ENCODE measurements around the gene APOBEC2. TPM values are rescaled to one million over a fixed set of nuclear protein-coding genes. Genes with fewer than 3 reads are reported as not detected.

APOBEC2 gene
- total RNA-seq, 1 donor from 2014 or later, result not detected

- H2AFZ ChIP-seq (replicated peaks), result no peak overlapping the region
- H3K4me1 ChIP-seq, result no peaks in the 10 kb centered on the region
- Mint-ChIP-seq H3K9me3 (no peaks in the 10 kb centered on the region), H3K4me3 (no peak overlapping the region), H3K4me1 (peaks cover 2% of the 10 kb centered on the region), H3K27ac (no peak overlapping the region), H3K36me3 (peaks cover 26% of the 10 kb centered on the region), H3K27me3 (ENCODE audit: insufficient read depth, low read depth) (no peaks in the 10 kb centered on the region)
- no peak overlapping the region for H3K4me3 ChIP-seq
- H3K9ac ChIP-seq, result no peak overlapping the region
- H3K4me2 ChIP-seq, result no peak overlapping the region
- peaks cover 4% of the 10 kb centered on the region for H3K79me2 ChIP-seq (ENCODE audit: low read depth)
- no peak overlapping the region for H3K27ac ChIP-seq
- H3K27me3 ChIP-seq, result no peaks in the 10 kb centered on the region
- H3K36me3 ChIP-seq, result peaks cover 4% of the 10 kb centered on the region
- no peaks in the 10 kb centered on the region for H4K20me1 ChIP-seq (ENCODE audit: low read depth)
- TF ChIP-seq EZH2phosphoT487 (IDR thresholded peaks at IDR 0.05) (no peak), EZH2 (IDR thresholded peaks at IDR 0.05) (no peak)
- TF ChIP-seq, protein P1, sequence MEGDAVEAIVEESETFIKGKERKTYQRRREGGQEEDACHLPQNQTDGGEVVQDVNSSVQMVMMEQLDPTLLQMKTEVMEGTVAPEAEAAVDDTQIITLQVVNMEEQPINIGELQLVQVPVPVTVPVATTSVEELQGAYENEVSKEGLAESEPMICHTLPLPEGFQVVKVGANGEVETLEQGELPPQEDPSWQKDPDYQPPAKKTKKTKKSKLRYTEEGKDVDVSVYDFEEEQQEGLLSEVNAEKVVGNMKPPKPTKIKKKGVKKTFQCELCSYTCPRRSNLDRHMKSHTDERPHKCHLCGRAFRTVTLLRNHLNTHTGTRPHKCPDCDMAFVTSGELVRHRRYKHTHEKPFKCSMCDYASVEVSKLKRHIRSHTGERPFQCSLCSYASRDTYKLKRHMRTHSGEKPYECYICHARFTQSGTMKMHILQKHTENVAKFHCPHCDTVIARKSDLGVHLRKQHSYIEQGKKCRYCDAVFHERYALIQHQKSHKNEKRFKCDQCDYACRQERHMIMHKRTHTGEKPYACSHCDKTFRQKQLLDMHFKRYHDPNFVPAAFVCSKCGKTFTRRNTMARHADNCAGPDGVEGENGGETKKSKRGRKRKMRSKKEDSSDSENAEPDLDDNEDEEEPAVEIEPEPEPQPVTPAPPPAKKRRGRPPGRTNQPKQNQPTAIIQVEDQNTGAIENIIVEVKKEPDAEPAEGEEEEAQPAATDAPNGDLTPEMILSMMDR (IDR thresholded peaks at IDR 0.05), result no peak
- no peaks in the 10 kb centered on the region for H3K9me3 ChIP-seq (ENCODE audit: low read depth)
- DNase-seq (ENCODE audit: low spot score), result no peak
- H3F3A ChIP-seq (ENCODE audit: low read depth), result peaks cover 10% of the 10 kb centered on the region
These were observed 10.9 kb downstream of the APOBEC2 start for GRCh38 chr6:41063884-41064285.

- H3K27ac Mint-ChIP-seq, result no peak overlapping the region
- peaks cover 22% of the 10 kb centered on the region for H3K36me3 Mint-ChIP-seq
- H3K27me3 ChIP-seq, result no peaks in the 10 kb centered on the region
These were observed 11.8 kb downstream of the APOBEC2 start for GRCh38 chr6:41064841-41065240.

DNA sequence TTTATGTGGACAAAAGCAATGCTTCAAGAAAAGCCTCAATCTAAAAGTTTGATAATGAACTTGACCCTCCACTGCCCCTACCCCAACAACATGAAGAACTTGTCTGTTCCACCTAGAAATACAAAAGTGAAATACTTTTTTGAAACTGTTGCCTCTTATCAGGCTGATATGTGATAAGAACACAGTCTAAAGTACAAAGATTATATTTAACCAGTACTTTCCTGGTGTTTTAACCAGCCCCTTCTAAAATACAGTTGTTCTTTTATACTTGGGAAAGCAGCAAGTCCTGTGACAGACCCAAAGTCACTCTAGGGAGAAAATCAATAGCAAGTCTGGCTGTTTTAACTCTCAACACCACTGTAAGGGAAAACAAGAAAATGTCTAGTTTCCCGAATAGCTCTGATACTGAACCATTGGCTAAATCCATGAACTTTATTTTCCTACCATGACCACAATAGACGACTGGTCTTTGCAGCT, 12.6 kb downstream of the APOBEC2 start:
- H3F3A ChIP-seq (ENCODE audit: low read depth), result peaks cover 10% of the 10 kb centered on the region
- peaks cover 9% of the 10 kb centered on the region for H3K79me2 ChIP-seq (ENCODE audit: low read depth)
- Mint-ChIP-seq H3K4me3 (no peak overlapping the region), H3K27ac (no peak overlapping the region), H3K4me1 (peaks cover 4% of the 10 kb centered on the region), H3K9me3 (no peaks in the 10 kb centered on the region), H3K27me3 (ENCODE audit: insufficient read depth, low read depth) (no peaks in the 10 kb centered on the region), H3K36me3 (peaks cover 22% of the 10 kb centered on the region)
- H3K4me1 ChIP-seq, result peaks cover 5% of the 10 kb centered on the region
- no peak for DNase-seq (ENCODE audit: low spot score)
- no peak overlapping the region for H3K9ac ChIP-seq
- no peak overlapping the region for H3K27ac ChIP-seq
- TF ChIP-seq, protein P1 (IDR thresholded peaks at IDR 0.05), result no peak
- TF ChIP-seq EZH2phosphoT487 (IDR thresholded peaks at IDR 0.05), result no peak
- no peak for TF ChIP-seq EZH2 (IDR thresholded peaks at IDR 0.05)
- no peak overlapping the region for H3K4me3 ChIP-seq
- H3K36me3 ChIP-seq, result peaks cover 12% of the 10 kb centered on the region
- no peaks in the 10 kb centered on the region for H4K20me1 ChIP-seq (ENCODE audit: low read depth)
- H3K9me3 ChIP-seq (ENCODE audit: low read depth), result no peaks in the 10 kb centered on the region
- no peak overlapping the region for H3K4me2 ChIP-seq
- H2AFZ ChIP-seq (replicated peaks), result no peak overlapping the region
- no peaks in the 10 kb centered on the region for H3K27me3 ChIP-seq

More at GRCh38 chr6:41064841-41065240, 11.8 kb downstream of the APOBEC2 start:
- peaks cover 4% of the 10 kb centered on the region for H3K79me2 ChIP-seq (ENCODE audit: low read depth)
- Mint-ChIP-seq H3K9me3 (no peaks in the 10 kb centered on the region), H3K4me3 (no peak overlapping the region), H3K4me1 (peaks cover 2% of the 10 kb centered on the region), H3K27me3 (ENCODE audit: insufficient read depth, low read depth) (no peaks in the 10 kb centered on the region)
- DNase-seq (ENCODE audit: low spot score), result no peak
- no peak overlapping the region for H2AFZ ChIP-seq (replicated peaks)
- peaks cover 4% of the 10 kb centered on the region for H3K36me3 ChIP-seq
- peaks cover 10% of the 10 kb centered on the region for H3F3A ChIP-seq (ENCODE audit: low read depth)
- TF ChIP-seq, protein P1 (IDR thresholded peaks at IDR 0.05), result no peak
- TF ChIP-seq EZH2 (IDR thresholded peaks at IDR 0.05) (no peak), EZH2phosphoT487 (IDR thresholded peaks at IDR 0.05) (no peak)
- no peaks in the 10 kb centered on the region for H3K4me1 ChIP-seq
- H3K4me3 ChIP-seq, result no peak overlapping the region
- H3K9ac ChIP-seq, result no peak overlapping the region
- H3K27ac ChIP-seq, result no peak overlapping the region
- H3K4me2 ChIP-seq, result no peak overlapping the region
- no peaks in the 10 kb centered on the region for H4K20me1 ChIP-seq (ENCODE audit: low read depth)
- no peaks in the 10 kb centered on the region for H3K9me3 ChIP-seq (ENCODE audit: low read depth)
